Small intestine (tissue), 7 donors: Measurements from ENCODE around the gene RABAC1. TPM values are rescaled to one million over a fixed set of nuclear protein-coding genes. Genes with fewer than 3 reads are reported as not detected.

ENCODE experiments used
- DNase-seq, 2 donors: peaks; one replicate each; pipeline versions ENCODE4 v3.0.0 to v3.0.0-alpha.2; 2013
- FAIRE-seq: peaks from 2 replicates; lab custom pipeline; 2012; peaks lifted over from hg19 to GRCh38; lab: Jason Lieb, UNC
- H3K27ac ChIP-seq, 3 donors: one replicate each; pipeline ENCODE4 v1.5.1; 2013; ENCODE audit warnings: low read length in 2 of 3, mild to moderate bottlenecking in 2 of 3, control low read depth in 1 of 3, inconsistent platforms in 1 of 3, low read depth in 1 of 3, moderate library complexity in 1 of 3
- H3K27me3 ChIP-seq, 3 donors: one replicate each; pipeline ENCODE4 v1.6.1; 2013; ENCODE audit warnings: low read length in 3 of 3, inconsistent platforms in 1 of 3; ENCODE audit not compliant: control insufficient read depth in 3 of 3, insufficient read depth in 3 of 3
- H3K36me3 ChIP-seq, 3 donors: one replicate each; pipeline ENCODE4 v1.6.1; 2013; ENCODE audit warnings: low read length in 3 of 3, inconsistent platforms in 1 of 3, low read depth in 1 of 3, mild to moderate bottlenecking in 1 of 3, moderate library complexity in 1 of 3; ENCODE audit not compliant: control insufficient read depth in 3 of 3, insufficient read depth in 2 of 3
- H3K4me1 ChIP-seq, 3 donors: one replicate each; pipeline ENCODE4 v1.6.1; 2013; ENCODE audit warnings: low read length in 2 of 3, inconsistent platforms in 1 of 3, low read depth in 1 of 3, mild to moderate bottlenecking in 1 of 3, moderate library complexity in 1 of 3; ENCODE audit not compliant: control insufficient read depth in 3 of 3, insufficient read depth in 2 of 3
- H3K4me3 ChIP-seq, 3 donors: one replicate each; pipeline ENCODE4 v1.5.1; 2013; ENCODE audit warnings: low read length in 3 of 3, control low read depth in 1 of 3, inconsistent platforms in 1 of 3, low read depth in 1 of 3, mild to moderate bottlenecking in 1 of 3, moderate library complexity in 1 of 3
- H3K9me3 ChIP-seq, 2 donors: one replicate each; pipeline ENCODE4 v1.6.1; 2013; ENCODE audit warnings: low read depth in 1 of 2, low read length in 1 of 2; ENCODE audit not compliant: control insufficient read depth in 2 of 2, insufficient read depth in 1 of 2
- WGBS, 3 donors: extraction: QIAGEN DNeasy Blood & Tissue Kit; methylation state at CpG; one replicate each; pipeline ENCODE4 v1.1.7; 2013; 5-methylcytosine and 5-hydroxymethylcytosine counted together
- polyA plus RNA-seq, 4 donors: library from polyadenylated mRNA; stranded (reverse) in 3 of 4; unstranded in 1 of 4; fragments of 200-250 nt in 3 of 4; fragments of 120-200 nt in 1 of 4; gene quantifications; one replicate each; pipeline versions ENCODE4 v1.2.1 to v1.2.3, GENCODE V29; 2013
- donor health status: healthy with polysubstance abuse.
- donor health status: control.
- donor health status: control.
- donor health status: Bipolar disorder and iron deficiency.
- donor health status: healthy.

The RABAC1 gene
- polyA plus RNA-seq, 4 donors, result 72.0 to 227 (median 194) TPM

- Histone ChIP-seq H3K9me3 (no peaks in the 10 kb centered on the region), H3K27me3 (no peaks in the 10 kb centered on the region), H3K36me3 (peaks cover 0 to 15% (median under 1%) of the 10 kb centered on the region in 3 donors), H3K4me1 (peaks cover 0 to 14% (median 3%) of the 10 kb centered on the region in 3 donors), H3K27ac (no peak overlapping the region), H3K4me3 (no peak overlapping the region)
- 95 to 97% (median 95%) methylated on average over 5 of the region's 5 CpGs for WGBS, 3 donors
- no peak for DNase-seq
- FAIRE-seq, result no peak
These were observed 1.9 kb upstream of the RABAC1 start for GRCh38 chr19:41960973-41961372.

DNA sequence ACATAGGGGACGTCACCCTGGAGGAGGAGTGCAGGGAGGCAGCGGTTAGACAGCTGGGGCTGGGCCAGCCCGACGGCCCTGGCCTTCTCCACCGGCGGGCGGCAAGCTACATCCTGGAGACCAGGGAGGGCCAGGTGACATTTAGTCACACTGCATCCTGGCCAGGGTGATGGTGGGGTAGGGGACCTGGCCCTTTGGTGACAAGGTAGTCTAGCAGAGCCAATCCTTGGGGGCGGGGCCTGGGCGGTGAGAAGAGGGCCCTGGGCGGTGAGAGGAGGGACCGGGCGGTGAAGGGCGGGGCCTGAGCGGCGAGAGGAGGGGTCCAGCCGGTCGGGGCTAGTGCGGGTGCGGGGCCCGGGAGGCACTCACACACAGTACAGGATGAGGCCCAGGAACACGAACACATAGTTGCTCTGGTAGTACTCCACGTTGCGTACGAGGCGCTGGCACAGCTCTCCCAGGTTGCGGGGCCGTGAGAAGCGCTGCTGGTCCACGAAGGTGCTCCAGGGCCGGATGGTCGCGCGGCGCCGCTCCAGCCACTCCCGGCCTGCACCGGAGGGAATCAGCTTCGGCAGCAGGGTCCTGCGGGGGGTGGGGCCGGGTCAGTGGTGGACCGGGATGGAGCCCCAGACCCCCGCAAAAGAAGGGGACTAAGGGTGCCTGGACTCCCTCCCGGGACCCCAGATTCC, 610 bp downstream of the RABAC1 start:
- DNase-seq (peak; percentile 91 to 95), FAIRE-seq (no peak)
- H3K9me3 ChIP-seq, result no peaks in the 10 kb centered on the region
- WGBS, 3 donors, result 0 to 1% (median 0%) methylated on average over 34 to 43 of the region's 43 CpGs
- H3K4me1 ChIP-seq, result peaks cover 0 to 20% (median 3%) of the 10 kb centered on the region in 3 donors
- H3K36me3 ChIP-seq, result peaks cover 0 to 23% (median 3%) of the 10 kb centered on the region in 3 donors
- peak overlapping the region; percentile 69 to 99 (median 79) for H3K4me3 ChIP-seq
- peak overlapping the region; percentile 89 to 99 (median 98) for H3K27ac ChIP-seq
- H3K27me3 ChIP-seq, result no peaks in the 10 kb centered on the region

- H3K27ac ChIP-seq, result peak overlapping the region; percentile 94 to 99 (median 98)
- FAIRE-seq (no peak), DNase-seq (peak; percentile 94 to 97)
- H3K4me1 ChIP-seq, result peaks cover 0 to 20% (median 3%) of the 10 kb centered on the region in 3 donors
- WGBS, 3 donors, result 3 to 14% (median 14%) methylated on average over 10 of the region's 10 CpGs
- H3K4me3 ChIP-seq, result peak overlapping the region; percentile 69 to 99 (median 79)
- H3K36me3 ChIP-seq, result peaks cover 0 to 23% (median 3%) of the 10 kb centered on the region in 3 donors
- H3K9me3 ChIP-seq, result no peaks in the 10 kb centered on the region
- no peaks in the 10 kb centered on the region for H3K27me3 ChIP-seq
These were observed 1.2 kb downstream of the RABAC1 start for GRCh38 chr19:41957838-41958366.

DNA sequence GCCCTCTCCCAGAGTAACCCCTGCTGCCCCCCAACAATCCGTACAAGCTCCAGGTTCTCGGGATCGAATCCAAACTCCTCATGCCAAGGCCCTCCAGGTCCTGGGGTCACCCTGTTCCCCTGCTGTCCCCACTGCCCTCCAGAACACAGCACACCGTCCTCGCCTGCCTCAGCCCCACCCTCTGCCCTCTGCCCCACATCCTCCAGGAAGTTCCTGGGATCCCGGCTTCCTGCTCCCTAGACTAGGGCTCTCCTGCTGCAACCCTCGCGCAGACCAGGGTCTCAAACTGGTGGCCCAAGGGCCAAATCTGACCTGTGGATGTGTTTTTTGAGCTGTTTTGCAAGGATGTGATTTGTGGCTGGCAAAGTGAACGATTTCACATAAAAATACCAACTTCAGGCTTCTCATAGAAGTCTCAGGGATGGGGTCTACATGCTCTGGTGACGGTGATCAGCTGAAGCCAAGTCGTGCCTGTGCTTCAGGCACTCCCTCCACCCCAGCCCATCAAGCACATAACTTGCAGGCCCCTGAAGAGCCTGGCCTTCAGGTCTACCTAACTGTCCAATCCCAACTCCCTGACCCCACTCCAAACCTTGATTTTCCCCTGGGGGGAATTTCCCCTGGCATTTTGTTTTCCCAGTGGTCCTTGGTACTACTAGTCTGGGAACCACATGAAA, 1.8 kb downstream of the RABAC1 start:
- peak overlapping the region; percentile 94 to 99 (median 98) for H3K27ac ChIP-seq
- peaks cover 0 to 20% (median 3%) of the 10 kb centered on the region in 3 donors for H3K4me1 ChIP-seq
- H3K9me3 ChIP-seq, result no peaks in the 10 kb centered on the region
- peaks cover 0 to 23% (median 3%) of the 10 kb centered on the region in 3 donors for H3K36me3 ChIP-seq
- H3K4me3 ChIP-seq, result peak overlapping the region in 1 of 3 donors; percentile 24
- FAIRE-seq, result no peak
- H3K27me3 ChIP-seq, result no peaks in the 10 kb centered on the region
- DNase-seq, result peak; percentile 38 to 88
- WGBS, 3 donors, result 25 to 65% (median 49%) methylated on average over 11 of the region's 11 CpGs

DNA sequence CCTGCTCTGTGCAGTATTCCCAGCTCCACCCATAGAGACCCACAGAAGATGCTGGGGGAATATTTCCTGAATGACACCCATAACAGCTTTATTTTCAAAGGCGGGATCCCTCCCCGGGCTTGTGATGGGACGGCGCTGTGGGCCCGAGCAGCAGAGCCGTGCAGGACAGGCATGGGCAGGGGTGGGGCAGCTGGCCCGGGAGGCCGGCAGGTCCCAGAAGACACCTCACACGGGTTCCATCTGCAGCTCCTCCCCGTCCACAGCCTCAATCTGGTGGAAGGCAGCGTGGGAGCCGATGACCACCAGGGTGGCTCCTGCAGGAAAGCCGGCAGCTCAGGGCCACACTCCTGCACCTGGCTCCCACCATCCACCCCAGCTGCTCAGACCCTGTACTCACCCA, 2.5 kb downstream of the RABAC1 start:
- Histone ChIP-seq H3K36me3 (peaks cover 0 to 23% (median 3%) of the 10 kb centered on the region in 3 donors), H3K4me1 (peaks cover 0 to 20% (median 3%) of the 10 kb centered on the region in 3 donors), H3K9me3 (no peaks in the 10 kb centered on the region), H3K27me3 (no peaks in the 10 kb centered on the region), H3K4me3 (peak overlapping the region in 1 of 3 donors; percentile 24), H3K27ac (peak overlapping the region in 2 of 3 donors; percentile 94 to 98)
- 32 to 83% (median 73%) methylated on average over 12 to 13 of the region's 13 CpGs for WGBS, 3 donors
- no peak for FAIRE-seq
- DNase-seq, result peak in 1 of 2 donors; percentile 23

- DNase-seq (no peak), FAIRE-seq (no peak)
- Histone ChIP-seq H3K4me3 (no peak overlapping the region), H3K27me3 (no peaks in the 10 kb centered on the region), H3K9me3 (no peaks in the 10 kb centered on the region), H3K4me1 (peaks cover 0 to 20% (median 3%) of the 10 kb centered on the region in 3 donors), H3K27ac (no peak overlapping the region), H3K36me3 (peaks cover 0 to 23% (median 3%) of the 10 kb centered on the region in 3 donors)
- WGBS, 3 donors, result 49 to 63% (median 49%) methylated on average over 7 of the region's 7 CpGs
These were observed 3.6 kb downstream of the RABAC1 start for GRCh38 chr19:41955521-41955920.

GRCh38 chr19:41951686-41952172, 7.4 kb downstream of the RABAC1 start:
- no peak for FAIRE-seq

DNA sequence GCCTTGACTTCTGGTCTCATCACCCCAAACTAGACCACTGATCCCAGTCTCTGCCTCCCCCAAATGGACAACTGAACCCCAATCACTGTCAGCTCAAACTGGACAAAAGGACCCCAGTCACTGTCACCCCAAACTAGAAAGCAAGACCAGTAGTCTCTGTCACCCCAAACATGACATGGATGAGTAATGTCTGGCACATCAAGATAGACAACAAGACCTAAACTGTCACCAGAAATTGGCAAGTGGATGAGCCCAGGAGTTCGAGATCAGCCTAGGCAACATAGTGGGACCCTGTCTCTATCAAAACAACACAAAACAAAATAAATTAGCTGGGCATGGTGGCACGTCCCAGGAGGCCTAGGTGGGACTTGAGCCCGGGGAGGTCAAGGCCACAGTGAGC, 12.0 kb downstream of the RABAC1 start:
- H3K4me3 ChIP-seq, result no peak overlapping the region
- H3K4me1 ChIP-seq, result no peaks in the 10 kb centered on the region
- H3K27me3 ChIP-seq, result peaks cover 0 to 4% (median 0%) of the 10 kb centered on the region in 3 donors
- WGBS, 3 donors, result 81 to 95% (median 91%) methylated on average over 3 of the region's 3 CpGs
- no peaks in the 10 kb centered on the region for H3K36me3 ChIP-seq
- DNase-seq (no peak), FAIRE-seq (no peak)
- H3K9me3 ChIP-seq, result no peaks in the 10 kb centered on the region
- H3K27ac ChIP-seq, result no peak overlapping the region

More at GRCh38 chr19:41951686-41952172, 7.4 kb downstream of the RABAC1 start:
- Histone ChIP-seq H3K4me1 (peaks cover 0 to 6% (median 1%) of the 10 kb centered on the region in 3 donors), H3K4me3 (no peak overlapping the region), H3K27me3 (no peaks in the 10 kb centered on the region), H3K27ac (no peak overlapping the region), H3K36me3 (peaks cover 0 to 15% (median 3%) of the 10 kb centered on the region in 3 donors), H3K9me3 (no peaks in the 10 kb centered on the region)
- 1 to 6% (median 4%) methylated on average over 9 to 12 of the region's 12 CpGs for WGBS, 3 donors
- DNase-seq, result peak; percentile 78 to 85
